ENCODE data around the gene CD28.
"Not testable (repeated sequence)": the region's sequence is repeated elsewhere in the genome, so short reads cannot be mapped to it uniquely, and the experiment has no call there.

Gene CD28

GRCh38 chr2:203775684-203776083 is 69.2 kb downstream of the CD28 start:
- no peak for ATAC-seq (ENCODE audit: insufficient read depth, low read depth)
- H2AFZ ChIP-seq (ENCODE audit: low read depth, low read length), result no peak overlapping the region
- TF ChIP-seq EZH2 (IDR thresholded peaks at IDR 0.05; ENCODE audit: borderline replicate concordance, low read depth, low read length, severe bottlenecking), result no peak
- no peak for TF ChIP-seq CTCF (IDR thresholded peaks at IDR 0.05; ENCODE audit: borderline replicate concordance, extremely low read depth, low read length, poor library complexity, severe bottlenecking)

GRCh38 chr2:203777030-203777429 is 70.6 kb downstream of the CD28 start:
- Histone ChIP-seq H3K4me3 (ENCODE audit: low read depth in 1 of 2, low read length in 2 of 2) (no peak overlapping the region), H3K4me2 (ENCODE audit: insufficient read depth, low read length) (no peak overlapping the region), H3K9me3 (ENCODE audit: insufficient read depth, low read length, severe bottlenecking) (no peaks in the 10 kb centered on the region), H3K27me3 (ENCODE audit: insufficient read depth, low read length, poor library complexity) (no peaks in the 10 kb centered on the region), H3K4me1 (ENCODE audit: insufficient read depth, low read length) (peaks cover 8% of the 10 kb centered on the region; the same call in 1 of the 2 replicates), H3K79me2 (ENCODE audit: insufficient read depth, low read length) (no peaks in the 10 kb centered on the region), H4K20me1 (ENCODE audit: insufficient read depth, low read length) (no peaks in the 10 kb centered on the region), H2AFZ (ENCODE audit: low read depth, low read length) (no peak overlapping the region), H3K27ac (ENCODE audit: low read length) (no peak overlapping the region), H3K9ac (ENCODE audit: low read depth, low read length) (no peak overlapping the region), H3K36me3 (ENCODE audit: insufficient read depth, low read length) (no peaks in the 10 kb centered on the region)
- ATAC-seq (ENCODE audit: insufficient read depth, low read depth) (no peak), DNase-seq (no peak)
- TF ChIP-seq CTCF (IDR thresholded peaks at IDR 0.05; ENCODE audit: borderline replicate concordance, extremely low read depth, low read length, poor library complexity, severe bottlenecking) (no peak), EZH2 (IDR thresholded peaks at IDR 0.05; ENCODE audit: borderline replicate concordance, low read depth, low read length, severe bottlenecking) (no peak)

More at GRCh38 chr2:203775684-203776083, 69.2 kb downstream of the CD28 start:
- Histone ChIP-seq H3K4me1 (ENCODE audit: insufficient read depth, low read length) (peaks cover 7% of the 10 kb centered on the region; the same call in 1 of the 2 replicates), H3K79me2 (ENCODE audit: insufficient read depth, low read length) (no peaks in the 10 kb centered on the region), H3K27me3 (ENCODE audit: insufficient read depth, low read length, poor library complexity) (no peaks in the 10 kb centered on the region), H3K9me3 (ENCODE audit: insufficient read depth, low read length, severe bottlenecking) (no peaks in the 10 kb centered on the region), H3K36me3 (ENCODE audit: insufficient read depth, low read length) (no peaks in the 10 kb centered on the region), H3K4me2 (ENCODE audit: insufficient read depth, low read length) (no peak overlapping the region), H4K20me1 (ENCODE audit: insufficient read depth, low read length) (no peaks in the 10 kb centered on the region), H3K27ac (ENCODE audit: low read length) (no peak overlapping the region), H3K4me3 (ENCODE audit: low read depth in 1 of 2, low read length in 2 of 2) (no peak overlapping the region), H3K9ac (ENCODE audit: low read depth, low read length) (no peak overlapping the region)
- no peak for DNase-seq

GRCh38 chr2:203779477-203780073 is 73.1 kb downstream of the CD28 start:
- not testable (repeated sequence) for H3K9ac ChIP-seq (ENCODE audit: low read depth, low read length); H3K9me3 ChIP-seq (ENCODE audit: insufficient read depth, low read length, severe bottlenecking); H3K27me3 ChIP-seq (ENCODE audit: insufficient read depth, low read length, poor library complexity); H3K79me2 ChIP-seq (ENCODE audit: insufficient read depth, low read length); H2AFZ ChIP-seq (ENCODE audit: low read depth, low read length); H3K4me3 ChIP-seq (ENCODE audit: low read depth in 1 of 2, low read length in 2 of 2); H3K36me3 ChIP-seq (ENCODE audit: insufficient read depth, low read length); H3K4me2 ChIP-seq (ENCODE audit: insufficient read depth, low read length); H4K20me1 ChIP-seq (ENCODE audit: insufficient read depth, low read length); ATAC-seq (ENCODE audit: insufficient read depth, low read depth); DNase-seq
- peaks cover 14% of the 10 kb centered on the region; the same call in 1 of the 2 replicates for H3K4me1 ChIP-seq (ENCODE audit: insufficient read depth, low read length)
- H3K27ac ChIP-seq (ENCODE audit: low read length), result peak overlapping the region; percentile 15; the same call in 1 of the 2 replicates

- Histone ChIP-seq H4K20me1 (ENCODE audit: insufficient read depth, low read length) (no peaks in the 10 kb centered on the region), H3K9ac (ENCODE audit: low read depth, low read length) (no peak overlapping the region)
- TF ChIP-seq CTCF (IDR thresholded peaks at IDR 0.05; ENCODE audit: borderline replicate concordance, extremely low read depth, low read length, poor library complexity, severe bottlenecking), result no peak
- TF ChIP-seq EZH2 (IDR thresholded peaks at IDR 0.05; ENCODE audit: borderline replicate concordance, low read depth, low read length, severe bottlenecking), result no peak
Observed at GRCh38 chr2:203780231-203780630, 73.8 kb downstream of the CD28 start.

More at GRCh38 chr2:203780231-203780630, 73.8 kb downstream of the CD28 start:
- ATAC-seq (ENCODE audit: insufficient read depth, low read depth) (no peak), DNase-seq (no peak)
- H3K36me3 ChIP-seq (ENCODE audit: insufficient read depth, low read length), result no peaks in the 10 kb centered on the region
- no peaks in the 10 kb centered on the region for H3K9me3 ChIP-seq (ENCODE audit: insufficient read depth, low read length, severe bottlenecking)
- no peak overlapping the region for H3K4me3 ChIP-seq (ENCODE audit: low read depth in 1 of 2, low read length in 2 of 2)
- peaks cover 14% of the 10 kb centered on the region for H3K4me1 ChIP-seq (ENCODE audit: insufficient read depth, low read length)
- no peaks in the 10 kb centered on the region for H3K79me2 ChIP-seq (ENCODE audit: insufficient read depth, low read length)
- H3K27me3 ChIP-seq (ENCODE audit: insufficient read depth, low read length, poor library complexity), result no peaks in the 10 kb centered on the region
- 0 out of 2 replicates have a peak overlapping the region, but pooled peaks have one; percentile 19 for H2AFZ ChIP-seq (ENCODE audit: low read depth, low read length)
- peak overlapping the region; percentile 15; the same call in 1 of the 2 replicates for H3K27ac ChIP-seq (ENCODE audit: low read length)
- no peak overlapping the region for H3K4me2 ChIP-seq (ENCODE audit: insufficient read depth, low read length)

Data from DND-41 (cell line).